NCI-H345 (cell line): Measurements from ENCODE around the gene SLC35F2.

Experiments
- DNase-seq: peaks from one replicate; lab custom pipeline; 2025; lab: John Stamatoyannopoulos, UW

SLC35F2 gene

DNA sequence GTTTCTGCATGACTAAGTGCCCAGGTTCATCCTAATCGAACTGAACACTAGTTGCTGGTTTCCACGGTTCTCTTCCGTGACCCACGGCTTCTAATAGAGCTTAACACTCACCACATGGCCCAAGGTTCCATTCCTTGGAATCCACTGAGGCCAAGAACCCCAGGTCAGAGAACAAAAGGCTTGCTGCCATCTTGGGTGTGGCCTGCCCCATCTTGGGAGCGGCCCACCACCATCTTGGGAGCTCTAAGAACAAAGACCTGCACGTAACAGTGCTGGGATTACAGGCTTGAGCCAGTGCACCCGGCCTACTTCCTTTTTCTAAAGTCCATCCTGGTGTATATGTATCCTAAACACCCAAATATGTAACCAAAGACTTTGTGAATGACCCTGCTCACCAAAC lies 68.8 kb downstream of the SLC35F2 start:
- DNase-seq, result no peak

DNA sequence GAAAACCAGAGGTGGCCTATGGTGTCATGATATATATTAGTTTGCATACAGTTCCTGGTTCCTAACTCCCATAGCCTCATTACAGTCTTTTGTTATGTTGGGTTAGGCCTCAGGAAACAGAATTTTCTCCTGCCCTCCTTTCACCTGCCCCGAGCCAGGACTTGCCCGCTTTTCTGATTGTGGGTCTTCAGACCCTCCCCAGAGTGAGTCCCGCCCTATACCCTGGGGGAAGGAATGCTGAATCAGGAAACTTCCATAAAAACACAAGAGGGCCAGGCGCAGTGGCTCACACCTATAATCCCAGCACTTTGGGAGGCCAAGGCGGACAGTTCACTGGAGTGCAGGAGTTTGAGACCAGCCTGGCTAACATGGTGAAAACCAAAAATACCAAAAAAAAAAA lies 70.9 kb downstream of the SLC35F2 start:
- DNase-seq, result no peak

DNA sequence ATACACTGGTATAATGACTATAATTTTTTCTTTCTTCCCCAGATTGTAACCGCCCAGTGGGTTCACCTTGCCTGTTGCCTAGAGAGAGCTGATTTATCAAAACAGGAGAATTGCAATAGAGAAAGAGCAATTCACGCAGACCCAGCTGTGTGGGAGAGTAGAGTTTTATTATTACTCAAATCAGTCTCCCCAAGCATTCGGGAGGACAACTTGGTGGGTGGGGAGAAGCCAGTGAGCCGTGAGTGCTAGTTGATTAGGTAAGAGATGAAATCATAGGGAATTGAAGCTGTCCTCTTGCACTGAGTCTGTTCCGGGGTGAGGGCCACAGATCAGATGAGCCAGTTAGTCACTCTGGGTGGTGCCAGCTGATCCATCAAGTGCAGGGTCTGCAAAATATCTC lies 73.2 kb downstream of the SLC35F2 start:
- no peak for DNase-seq

DNA sequence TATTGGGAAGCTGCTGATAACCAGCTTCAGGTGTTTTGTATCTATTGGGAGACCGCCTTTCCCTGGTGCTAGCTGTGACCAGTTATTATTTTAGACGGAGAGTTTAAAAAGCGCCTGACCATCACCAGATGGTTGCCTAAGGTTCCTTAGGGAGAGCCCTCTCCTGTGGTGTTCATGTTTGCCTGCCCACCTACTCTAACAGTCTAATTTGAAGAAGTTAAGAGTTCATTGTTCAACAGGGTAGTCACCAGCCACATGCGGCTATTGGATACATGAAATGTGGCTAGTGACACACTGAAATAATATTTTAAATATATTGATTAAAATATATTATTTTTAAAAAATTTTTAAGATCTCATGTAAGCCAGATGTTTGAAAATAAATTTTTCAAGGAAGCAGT lies 75.5 kb downstream of the SLC35F2 start:
- no peak for DNase-seq

DNA sequence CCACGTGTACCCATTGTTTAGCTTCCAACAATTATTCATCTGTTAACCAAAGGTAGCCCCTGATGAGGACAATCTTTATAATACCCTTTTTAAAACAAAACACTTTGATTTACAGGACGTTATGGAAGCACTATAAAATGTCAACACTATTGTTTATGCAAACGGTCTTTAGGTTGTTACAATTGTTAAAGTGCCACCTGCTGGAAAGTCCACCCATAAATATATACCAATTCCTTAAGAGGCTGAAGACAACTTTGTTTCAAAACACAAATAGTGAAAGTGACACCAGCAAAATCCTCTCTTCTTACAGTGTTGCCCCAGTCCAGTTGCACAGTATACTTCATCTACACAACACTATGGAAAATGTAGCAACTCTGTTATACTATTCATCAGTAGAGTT lies 77.8 kb downstream of the SLC35F2 start:
- no peak for DNase-seq

DNA sequence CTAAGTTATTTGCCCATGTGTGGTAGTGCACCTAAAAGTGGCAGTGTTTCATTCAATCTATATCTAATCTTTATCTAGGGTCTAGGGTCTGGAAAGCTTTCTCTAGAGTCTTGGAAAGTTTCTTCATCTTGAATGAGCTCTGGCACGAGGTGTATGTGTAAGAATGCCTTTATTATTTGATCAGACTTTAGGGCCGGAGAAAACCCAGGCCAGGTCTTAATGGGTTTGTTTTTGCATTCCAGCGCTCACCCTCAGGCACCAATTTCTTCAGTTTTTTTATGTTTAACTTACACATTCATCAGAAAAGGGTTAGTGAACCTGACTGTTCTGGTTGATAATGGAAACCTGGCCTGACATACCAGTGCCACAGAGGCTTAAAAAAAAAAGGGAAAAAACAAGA lies 78.5 kb downstream of the SLC35F2 start:
- no peak for DNase-seq

DNA sequence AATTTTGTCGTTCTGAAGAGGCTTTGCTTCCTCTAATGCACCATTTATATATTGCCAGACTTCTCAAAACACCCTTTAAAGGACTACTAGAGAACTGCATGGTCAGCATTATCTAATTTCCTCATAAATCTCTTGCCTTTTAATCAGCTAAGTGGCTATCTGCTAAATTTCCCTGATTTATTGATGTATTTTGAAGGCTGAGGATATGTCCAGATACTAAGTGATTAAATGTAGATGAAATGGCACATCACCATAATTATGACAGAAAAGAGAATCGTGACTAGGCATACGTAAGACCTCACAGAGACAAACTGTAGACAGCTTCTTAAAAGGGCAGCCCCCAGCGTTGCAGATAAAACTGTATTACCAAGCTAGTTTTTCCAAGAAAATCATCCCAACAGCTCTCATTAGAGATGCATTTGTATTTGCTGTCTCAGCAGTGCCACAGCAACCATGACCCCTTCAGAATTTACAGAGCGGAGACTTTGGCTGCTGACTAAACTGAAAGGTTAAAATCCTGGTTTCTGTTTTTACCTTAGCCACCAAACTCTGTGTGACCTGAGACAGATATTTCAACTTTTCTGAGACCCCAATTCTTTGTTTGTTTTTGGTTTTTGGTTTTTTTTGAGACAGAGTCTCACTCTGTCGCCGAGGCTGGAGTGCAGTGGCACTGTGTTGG lies 79.6 kb downstream of the SLC35F2 start:
- DNase-seq, result no peak

DNA sequence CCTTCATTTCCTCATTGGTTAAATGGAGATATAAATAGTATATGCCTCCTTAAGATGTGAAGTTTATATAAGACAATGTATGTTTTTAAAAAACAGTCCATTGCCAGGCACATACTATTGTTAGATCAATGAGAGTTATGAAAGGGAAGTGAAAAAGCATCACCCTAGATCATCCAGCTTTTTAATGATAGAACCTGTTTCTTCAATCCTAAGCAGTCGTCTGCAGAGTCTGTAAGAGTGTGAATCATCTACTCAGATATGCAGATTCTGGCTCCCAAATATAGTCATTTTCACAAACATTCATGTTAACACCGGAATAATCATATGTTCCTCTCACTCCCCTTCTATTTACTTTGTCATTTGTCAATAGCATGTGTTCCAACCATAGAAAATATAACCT lies 81.5 kb downstream of the SLC35F2 start:
- no peak for DNase-seq

DNA sequence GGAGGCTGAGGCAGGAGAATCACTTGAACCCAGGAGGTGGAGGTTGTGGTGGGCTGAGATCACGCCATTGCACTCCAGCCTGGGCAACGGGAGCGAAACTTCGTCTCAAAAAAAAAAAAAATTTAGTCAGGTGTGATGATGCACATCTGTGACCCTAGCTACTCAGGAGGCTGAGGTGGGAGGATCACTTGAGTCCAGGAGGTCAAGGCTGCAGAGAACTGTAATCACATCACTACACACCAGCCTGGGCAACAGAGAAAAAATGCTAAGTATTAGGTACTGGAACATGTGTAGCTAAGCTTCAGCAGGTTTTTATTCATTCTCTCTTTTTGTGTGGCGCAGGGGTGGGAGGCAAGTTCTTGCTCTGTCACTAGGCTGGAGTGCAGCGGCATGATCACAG lies 82.5 kb downstream of the SLC35F2 start:
- DNase-seq, result no peak

DNA sequence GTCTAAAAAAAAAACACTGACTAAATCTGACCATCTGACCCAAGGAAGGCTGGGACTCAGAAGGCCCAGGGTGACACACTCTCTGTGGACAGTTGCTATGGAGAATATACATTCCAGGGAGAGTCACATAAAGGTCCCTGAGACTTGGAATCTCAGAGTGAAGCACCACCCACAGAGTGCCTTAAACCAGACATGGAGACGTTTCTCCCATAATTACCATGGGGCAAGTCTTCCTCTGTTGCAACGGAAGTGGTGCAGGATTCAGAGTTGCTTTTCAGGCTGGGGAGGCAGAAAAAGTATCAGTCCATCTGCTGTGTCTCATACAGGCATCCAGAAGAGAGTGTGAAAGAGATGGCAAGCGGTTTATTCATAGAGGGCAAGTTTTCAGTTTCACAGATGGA lies 88.0 kb downstream of the SLC35F2 start:
- DNase-seq, result no peak

DNA sequence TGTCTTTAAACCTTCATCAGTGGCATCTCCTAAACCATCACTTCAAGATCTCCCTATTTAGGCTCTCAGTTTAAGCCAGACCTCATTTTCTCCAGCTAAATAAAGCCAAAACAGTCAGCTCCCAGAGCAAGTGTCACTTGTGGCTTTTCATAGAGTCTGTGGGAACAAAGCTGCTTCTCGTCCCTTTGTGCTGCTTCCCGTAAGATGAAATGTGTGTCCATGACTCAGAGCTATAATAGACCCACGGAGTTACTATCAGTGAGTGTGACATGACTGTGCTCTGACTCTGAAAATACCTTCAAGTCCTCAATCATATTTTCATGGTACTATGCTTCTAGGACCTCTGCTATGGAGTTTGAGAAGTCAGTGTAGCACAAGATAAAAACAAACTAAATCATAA lies 89.4 kb downstream of the SLC35F2 start:
- DNase-seq, result no peak

DNA sequence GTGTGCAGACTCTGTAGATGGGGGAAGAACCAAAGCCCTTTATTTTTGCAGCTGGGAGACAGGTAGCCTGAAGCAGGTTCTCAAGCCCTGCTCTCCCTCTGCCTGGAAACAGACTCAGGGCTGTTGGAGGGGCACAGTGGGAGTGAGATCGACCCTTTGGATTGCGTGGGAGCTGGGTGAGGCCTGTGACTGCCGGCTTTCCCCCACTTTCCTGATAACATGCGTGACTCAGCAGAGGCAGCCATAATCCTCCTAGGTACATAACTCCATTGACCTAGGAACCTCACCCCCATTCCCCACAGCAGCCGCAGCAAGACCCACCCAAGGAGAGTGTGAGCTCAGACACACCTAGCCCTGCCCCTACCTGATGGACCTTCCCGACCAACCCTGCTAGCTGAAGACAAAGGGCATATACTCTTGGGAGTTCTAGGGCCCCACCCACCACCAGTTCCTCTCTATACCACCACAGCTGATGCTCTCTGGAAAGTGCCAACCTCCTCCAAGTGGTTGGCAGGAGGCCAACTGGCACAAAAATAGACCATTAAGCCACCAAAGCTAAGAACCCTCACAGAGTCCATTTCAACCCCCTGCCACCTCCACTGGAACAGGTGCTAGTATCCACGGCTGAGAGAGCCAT lies 99.8 kb downstream of the SLC35F2 start:
- peak; percentile 68 for DNase-seq

DNA sequence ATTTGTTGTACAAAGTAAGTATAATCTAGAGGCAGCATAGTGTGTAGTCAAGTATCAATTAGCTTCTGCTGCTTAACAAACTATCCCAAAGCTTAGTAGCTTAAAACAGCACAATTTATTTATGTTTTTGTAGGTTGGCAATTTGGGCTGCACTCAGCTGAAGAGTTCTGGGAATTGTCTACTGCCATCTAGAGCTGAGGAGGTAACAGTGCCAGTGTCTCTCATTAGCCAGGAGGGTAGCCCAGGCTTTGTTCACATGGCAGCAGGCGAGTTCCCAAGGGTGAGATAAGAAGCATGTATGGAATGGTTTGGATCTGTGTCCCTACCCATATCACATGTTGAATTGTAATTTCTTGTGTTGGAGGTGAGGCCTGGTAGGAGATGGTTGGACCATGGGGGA lies 100.9 kb downstream of the SLC35F2 start:
- DNase-seq, result no peak

DNA sequence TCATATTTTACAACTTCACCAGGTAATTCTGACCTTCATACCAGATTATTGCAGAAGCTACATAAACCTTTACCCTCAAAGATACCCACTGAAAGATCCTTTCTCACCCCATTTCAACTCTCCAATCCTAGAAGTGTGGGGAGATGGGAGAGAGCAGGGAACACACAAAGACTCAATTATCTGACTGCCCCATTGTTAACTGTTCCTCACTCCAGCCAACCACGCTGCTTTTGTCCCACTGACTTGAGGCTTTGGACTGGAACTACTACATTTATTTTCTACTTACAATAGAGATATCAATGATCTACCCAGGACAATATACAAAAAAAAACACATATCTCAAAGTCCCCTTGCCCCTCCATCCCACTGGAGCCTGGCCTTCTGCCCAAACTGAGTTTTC lies 102.0 kb downstream of the SLC35F2 start:
- no peak for DNase-seq

DNA sequence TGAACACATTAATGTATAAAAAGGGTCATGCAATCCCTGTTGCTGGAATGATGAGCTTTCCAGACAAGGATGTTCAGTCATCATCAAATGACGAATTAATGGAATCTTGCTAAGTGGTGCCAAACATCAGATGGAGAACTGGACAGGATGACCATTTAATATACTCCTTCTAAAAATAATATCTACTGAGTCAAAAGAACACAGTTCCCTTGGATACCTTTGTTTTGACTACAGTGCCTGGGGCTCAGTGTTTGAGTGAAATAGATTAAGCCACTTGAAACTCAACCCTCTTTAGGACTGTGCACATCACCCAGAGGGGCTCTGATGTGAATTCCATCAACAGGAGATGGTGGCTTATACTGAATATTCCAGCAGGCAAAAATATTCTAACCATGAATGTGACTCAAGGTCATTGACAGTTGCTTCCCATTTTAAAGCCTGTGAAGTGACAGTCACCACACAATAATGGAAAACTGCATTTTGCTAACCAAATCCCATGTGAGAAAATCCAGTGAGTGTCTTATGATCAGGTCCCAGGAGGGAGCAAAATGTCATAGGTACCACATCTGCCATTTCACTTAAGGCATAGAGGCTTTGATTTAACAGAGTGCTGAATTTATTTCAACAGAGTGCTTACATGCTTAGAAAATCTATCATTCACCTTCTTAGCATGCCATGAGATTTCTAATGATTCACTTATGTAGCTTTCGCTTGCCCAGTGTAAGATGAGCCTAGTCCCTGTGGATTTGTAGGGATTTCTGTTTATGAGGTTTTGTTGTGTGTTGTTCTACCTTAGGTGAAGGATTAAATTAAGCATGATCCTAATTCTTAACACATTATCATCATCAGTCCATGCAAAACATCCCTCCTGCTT lies 105.4 kb downstream of the SLC35F2 start:
- DNase-seq, result no peak

DNA sequence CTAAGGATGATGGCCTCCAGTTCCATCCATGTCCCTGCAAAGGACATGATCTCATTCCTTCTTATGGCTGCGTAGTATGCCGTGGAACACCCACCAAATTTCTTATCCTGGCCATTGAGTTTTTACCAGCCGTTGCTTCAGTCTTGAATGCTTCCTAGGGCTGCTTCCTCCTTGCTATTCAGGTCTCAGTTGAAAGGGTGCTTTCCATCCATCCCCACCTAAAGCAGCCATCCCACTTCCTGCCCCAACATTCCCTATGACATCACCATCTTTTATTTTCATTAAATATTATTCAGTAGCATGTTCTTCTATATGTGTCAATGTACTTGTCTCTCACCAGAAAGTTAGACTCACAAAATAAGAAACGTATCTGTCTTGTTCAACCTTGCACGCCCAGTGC lies 106.1 kb downstream of the SLC35F2 start:
- no peak for DNase-seq

DNA sequence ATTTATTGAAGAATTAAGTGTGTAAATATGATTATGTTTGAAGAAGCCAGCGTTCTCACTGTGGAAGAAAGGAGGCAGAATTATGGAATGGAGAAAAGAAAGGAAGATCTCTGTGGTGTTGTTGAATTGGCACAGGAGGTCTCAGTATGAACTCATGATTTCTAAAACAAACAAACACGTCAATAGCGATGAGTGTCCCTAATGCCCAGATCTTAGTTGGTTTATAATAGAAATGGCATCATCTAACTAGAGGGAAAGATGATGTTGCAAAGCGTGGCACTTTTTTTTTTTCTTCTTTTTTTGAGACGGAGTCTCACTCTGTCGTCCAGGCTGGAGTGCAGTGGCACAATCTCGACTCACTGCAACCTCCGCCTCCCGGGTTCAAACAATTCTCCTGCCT lies 107.5 kb downstream of the SLC35F2 start:
- DNase-seq, result no peak

DNA sequence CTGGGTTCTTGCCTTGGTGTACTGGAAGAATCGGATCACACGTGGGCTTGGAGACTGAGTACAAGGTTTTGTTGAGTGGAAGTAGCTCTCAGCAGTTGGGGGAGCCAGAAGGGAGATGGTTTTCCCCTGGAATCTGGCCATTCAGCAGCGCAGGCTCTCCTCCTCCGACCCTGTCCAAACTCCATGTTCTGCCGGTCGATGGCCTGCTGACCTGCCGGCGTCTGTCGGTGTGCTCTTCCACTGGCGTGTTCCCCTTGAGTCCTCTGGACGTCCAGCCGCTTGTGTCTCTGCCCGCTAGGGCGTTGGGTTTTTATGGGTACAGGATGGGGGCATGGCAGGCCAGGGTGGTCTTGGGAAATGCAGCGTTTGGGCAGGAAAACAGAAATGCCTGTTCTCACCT lies 108.3 kb downstream of the SLC35F2 start:
- no peak for DNase-seq

DNA sequence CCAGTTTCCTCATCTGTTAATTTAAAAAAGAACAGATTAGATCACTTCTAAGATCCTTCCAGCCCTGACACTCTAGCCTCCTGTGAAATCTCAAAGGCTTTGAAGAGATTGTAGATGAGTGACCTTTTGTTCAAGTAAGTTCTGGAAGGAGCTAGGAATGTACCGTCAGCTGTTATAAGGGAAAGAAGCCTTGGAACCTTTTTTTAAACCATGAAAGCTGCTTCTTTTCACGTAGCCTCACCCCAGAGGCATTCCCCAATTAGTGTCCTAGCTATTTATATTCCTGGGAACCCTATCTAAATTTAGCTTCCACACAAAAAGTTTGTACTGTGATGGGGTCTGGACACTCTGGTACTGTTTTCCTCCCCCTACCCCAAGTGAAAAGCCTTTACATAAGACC lies 111.0 kb downstream of the SLC35F2 start:
- DNase-seq, result no peak

DNA sequence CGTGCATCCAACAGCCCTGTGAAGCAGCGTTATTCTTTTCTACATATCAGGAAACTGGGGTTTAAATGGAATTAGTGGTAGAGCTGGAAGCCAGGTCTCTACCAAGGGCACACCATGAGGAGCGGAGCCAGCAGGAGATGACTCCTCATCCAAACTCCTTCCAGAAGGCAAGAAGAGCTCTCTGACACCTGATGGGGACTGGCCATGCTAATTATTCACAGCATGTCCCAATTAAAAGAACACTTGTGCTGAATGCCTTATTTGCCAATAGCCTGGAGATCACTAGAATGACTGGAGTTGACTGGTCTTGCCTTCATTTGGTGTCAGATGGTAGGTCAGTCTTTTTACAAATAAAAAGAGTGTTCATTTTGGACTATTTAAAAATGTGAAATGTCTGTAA lies 113.9 kb downstream of the SLC35F2 start:
- DNase-seq, result no peak

DNA sequence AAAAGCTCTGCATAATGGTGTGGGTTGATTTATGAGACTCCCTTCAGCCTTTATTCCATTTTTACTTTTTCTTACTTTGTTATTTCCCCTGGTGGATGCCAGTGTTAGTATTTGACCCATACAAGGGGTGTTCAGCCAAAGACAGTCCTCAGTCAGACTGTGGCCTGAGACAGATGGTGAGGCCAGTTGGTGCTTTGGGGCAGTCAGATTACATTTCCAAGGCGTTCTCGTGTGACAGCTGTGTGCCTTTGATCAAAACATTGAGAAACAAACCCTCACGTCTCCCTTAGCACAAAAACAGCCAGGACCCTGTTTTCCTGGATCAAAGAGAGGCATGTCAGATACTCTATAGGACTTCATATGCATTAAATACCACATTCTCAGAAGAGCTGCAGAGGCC lies 115.4 kb downstream of the SLC35F2 start:
- DNase-seq, result no peak

DNA sequence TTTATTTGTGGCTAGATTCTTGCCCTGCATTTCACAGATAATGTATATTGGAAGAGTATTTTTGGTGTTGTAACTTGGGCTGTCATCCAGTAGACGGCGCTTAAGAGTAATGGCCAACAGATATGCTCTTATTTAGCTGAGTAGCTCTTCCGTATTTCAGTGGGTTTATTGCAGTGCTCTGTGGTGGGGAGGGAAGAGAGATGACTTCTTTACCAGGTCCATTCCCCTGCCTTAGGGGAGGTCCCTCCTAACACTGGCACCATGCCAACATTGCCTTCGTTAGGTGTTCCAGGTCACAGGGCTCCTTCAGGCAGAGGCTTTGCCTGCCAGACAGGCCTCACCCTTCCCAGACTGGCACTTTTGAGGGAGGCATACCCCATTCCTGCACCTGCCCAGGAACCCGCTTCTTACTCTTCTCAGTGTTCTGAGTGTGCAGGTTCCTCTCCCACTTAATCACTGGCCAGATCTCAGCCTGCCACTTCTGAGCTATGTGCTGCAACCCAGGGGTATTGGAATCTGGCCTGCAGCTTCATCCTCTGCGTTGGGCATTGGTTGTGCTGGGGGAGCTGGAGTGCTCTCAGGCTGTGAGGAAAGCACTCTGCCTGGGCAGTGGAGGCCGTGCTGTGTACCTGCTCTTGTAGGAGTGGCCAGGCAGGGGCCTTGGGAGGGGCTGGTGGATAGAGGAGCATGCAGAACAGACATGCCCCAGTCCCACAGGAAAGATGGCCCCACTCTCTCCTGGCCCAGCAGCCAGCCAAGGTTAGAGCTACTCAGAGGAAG lies 117.4 kb downstream of the SLC35F2 start:
- no peak for DNase-seq
